SK-N-MC (cell line): Measurements from ENCODE around the gene ZSWIM3.

ENCODE experiments used
- EZH2 ChIP-seq: fragments of 200-600 bp; sonication (generic); IDR thresholded peaks from one replicate; pipeline ENCODE4 v1.6.1; 2017; ENCODE audit warnings: antibody characterized with exemption
- FOXP2 ChIP-seq: optimal IDR thresholded peaks from 2 replicates; pipeline ENCODE3; 2011; ENCODE audit warnings: mild to moderate bottlenecking, moderate library complexity; ENCODE audit not compliant: insufficient read depth; ENCODE audit errors: extremely low read length, control extremely low read depth
- POLR2AphosphoS5 ChIP-seq: IDR thresholded peaks from 2 replicates; pipeline ENCODE4 v1.6.1; 2012; ENCODE audit warnings: mild to moderate bottlenecking, low read depth, low read length, borderline replicate concordance

- no peak for TF ChIP-seq EZH2
- TF ChIP-seq POLR2AphosphoS5: no peak; the same call in 1 of the 2 replicates
- no peak for TF ChIP-seq FOXP2
Observed at GRCh38 chr20:45892828-45893500, 35.5 kb downstream of the ZSWIM3 start.
